Measurements from ENCODE around the gene CA11. TPM values are rescaled to one million over a fixed set of nuclear protein-coding genes. Genes with fewer than 3 reads are reported as not detected.

Gene CA11
- total RNA-seq, 1 experiment from 2014 or later: 12.6 TPM

DNA sequence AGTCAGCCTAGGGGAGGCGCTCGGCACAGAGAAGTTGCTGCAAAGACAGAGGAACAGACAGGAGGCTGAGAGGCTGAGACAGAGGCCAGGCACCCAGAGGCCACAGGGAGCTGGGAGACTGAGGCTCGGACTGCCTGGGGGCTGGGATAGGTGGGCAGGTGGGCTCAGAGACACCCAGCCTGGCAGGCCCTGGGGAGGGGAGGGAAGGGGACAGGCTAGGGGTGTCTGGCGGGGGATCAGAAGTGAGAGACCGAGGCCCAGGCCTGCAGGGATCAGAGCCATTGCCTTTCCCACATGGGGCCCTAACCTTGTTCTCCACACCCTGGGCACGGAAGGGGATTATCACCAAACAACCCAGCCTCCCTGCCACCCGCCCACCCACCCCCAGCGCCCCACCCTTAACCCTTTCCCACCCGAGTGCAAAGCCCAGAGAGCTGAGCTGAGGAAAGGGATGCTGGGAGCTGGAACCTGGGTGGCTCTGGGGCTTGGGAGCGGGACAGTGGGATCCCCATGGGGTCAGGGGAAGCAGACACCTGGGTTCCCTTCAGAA is 25.5 kb upstream of the CA11 start:
- no peak overlapping the region for H3K4me3 ChIP-seq (ENCODE audit: low read depth in 2 of 2, low read length in 2 of 2)
- ChIA-PET CTCF (no interaction called here), POLR2A (no interaction called here)
- no peaks in the 10 kb centered on the region for H3K27me3 ChIP-seq (ENCODE audit: control insufficient read depth, insufficient read depth, low read length)
- ATAC-seq (no peak), DNase-seq (ENCODE audit: low read depth, low spot score) (no peak)
- BruUV-seq (replicated peaks): no TSS peak
- TF ChIP-seq, protein P1, sequence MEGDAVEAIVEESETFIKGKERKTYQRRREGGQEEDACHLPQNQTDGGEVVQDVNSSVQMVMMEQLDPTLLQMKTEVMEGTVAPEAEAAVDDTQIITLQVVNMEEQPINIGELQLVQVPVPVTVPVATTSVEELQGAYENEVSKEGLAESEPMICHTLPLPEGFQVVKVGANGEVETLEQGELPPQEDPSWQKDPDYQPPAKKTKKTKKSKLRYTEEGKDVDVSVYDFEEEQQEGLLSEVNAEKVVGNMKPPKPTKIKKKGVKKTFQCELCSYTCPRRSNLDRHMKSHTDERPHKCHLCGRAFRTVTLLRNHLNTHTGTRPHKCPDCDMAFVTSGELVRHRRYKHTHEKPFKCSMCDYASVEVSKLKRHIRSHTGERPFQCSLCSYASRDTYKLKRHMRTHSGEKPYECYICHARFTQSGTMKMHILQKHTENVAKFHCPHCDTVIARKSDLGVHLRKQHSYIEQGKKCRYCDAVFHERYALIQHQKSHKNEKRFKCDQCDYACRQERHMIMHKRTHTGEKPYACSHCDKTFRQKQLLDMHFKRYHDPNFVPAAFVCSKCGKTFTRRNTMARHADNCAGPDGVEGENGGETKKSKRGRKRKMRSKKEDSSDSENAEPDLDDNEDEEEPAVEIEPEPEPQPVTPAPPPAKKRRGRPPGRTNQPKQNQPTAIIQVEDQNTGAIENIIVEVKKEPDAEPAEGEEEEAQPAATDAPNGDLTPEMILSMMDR (IDR thresholded peaks at IDR 0.05): no peak
- no peak for TF ChIP-seq POLR2AphosphoS5 (IDR thresholded peaks at IDR 0.05; ENCODE audit: low read depth, low read length)
- TF ChIP-seq, protein P2, sequence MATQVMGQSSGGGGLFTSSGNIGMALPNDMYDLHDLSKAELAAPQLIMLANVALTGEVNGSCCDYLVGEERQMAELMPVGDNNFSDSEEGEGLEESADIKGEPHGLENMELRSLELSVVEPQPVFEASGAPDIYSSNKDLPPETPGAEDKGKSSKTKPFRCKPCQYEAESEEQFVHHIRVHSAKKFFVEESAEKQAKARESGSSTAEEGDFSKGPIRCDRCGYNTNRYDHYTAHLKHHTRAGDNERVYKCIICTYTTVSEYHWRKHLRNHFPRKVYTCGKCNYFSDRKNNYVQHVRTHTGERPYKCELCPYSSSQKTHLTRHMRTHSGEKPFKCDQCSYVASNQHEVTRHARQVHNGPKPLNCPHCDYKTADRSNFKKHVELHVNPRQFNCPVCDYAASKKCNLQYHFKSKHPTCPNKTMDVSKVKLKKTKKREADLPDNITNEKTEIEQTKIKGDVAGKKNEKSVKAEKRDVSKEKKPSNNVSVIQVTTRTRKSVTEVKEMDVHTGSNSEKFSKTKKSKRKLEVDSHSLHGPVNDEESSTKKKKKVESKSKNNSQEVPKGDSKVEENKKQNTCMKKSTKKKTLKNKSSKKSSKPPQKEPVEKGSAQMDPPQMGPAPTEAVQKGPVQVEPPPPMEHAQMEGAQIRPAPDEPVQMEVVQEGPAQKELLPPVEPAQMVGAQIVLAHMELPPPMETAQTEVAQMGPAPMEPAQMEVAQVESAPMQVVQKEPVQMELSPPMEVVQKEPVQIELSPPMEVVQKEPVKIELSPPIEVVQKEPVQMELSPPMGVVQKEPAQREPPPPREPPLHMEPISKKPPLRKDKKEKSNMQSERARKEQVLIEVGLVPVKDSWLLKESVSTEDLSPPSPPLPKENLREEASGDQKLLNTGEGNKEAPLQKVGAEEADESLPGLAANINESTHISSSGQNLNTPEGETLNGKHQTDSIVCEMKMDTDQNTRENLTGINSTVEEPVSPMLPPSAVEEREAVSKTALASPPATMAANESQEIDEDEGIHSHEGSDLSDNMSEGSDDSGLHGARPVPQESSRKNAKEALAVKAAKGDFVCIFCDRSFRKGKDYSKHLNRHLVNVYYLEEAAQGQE (IDR thresholded peaks at IDR 0.05; ENCODE audit: insufficient read depth in 1 of 2, low read depth in 2 of 2, low read length in 1 of 2): no peak
- no peak for TF ChIP-seq SIN3A (IDR thresholded peaks at IDR 0.05; ENCODE audit: borderline replicate concordance, insufficient read depth, low read depth, low read length)
- no peak for TF ChIP-seq TCF7L2 (IDR thresholded peaks at IDR 0.05; ENCODE audit: low read depth, low read length)
- intact Hi-C loops (cut with micrococcal nuclease; ENCODE audit: unreplicated experiment) (no loop called here), in situ Hi-C loops (cut with HindIII; ENCODE audit: low pct_unique_long_range_greater_than_20kb, low sequenced_read_pairs) (no loop called here)
- H3K4me1 ChIP-seq (ENCODE audit: control insufficient read depth, insufficient read depth, low read length): no peaks in the 10 kb centered on the region
- H3K27ac ChIP-seq (ENCODE audit: low read length): no peak overlapping the region
- no peaks in the 10 kb centered on the region for H3K36me3 ChIP-seq (ENCODE audit: control insufficient read depth, insufficient read depth, low read length)
- no peaks in the 10 kb centered on the region for H3K9me3 ChIP-seq (ENCODE audit: control insufficient read depth, insufficient read depth, low read depth, low read length)

DNA sequence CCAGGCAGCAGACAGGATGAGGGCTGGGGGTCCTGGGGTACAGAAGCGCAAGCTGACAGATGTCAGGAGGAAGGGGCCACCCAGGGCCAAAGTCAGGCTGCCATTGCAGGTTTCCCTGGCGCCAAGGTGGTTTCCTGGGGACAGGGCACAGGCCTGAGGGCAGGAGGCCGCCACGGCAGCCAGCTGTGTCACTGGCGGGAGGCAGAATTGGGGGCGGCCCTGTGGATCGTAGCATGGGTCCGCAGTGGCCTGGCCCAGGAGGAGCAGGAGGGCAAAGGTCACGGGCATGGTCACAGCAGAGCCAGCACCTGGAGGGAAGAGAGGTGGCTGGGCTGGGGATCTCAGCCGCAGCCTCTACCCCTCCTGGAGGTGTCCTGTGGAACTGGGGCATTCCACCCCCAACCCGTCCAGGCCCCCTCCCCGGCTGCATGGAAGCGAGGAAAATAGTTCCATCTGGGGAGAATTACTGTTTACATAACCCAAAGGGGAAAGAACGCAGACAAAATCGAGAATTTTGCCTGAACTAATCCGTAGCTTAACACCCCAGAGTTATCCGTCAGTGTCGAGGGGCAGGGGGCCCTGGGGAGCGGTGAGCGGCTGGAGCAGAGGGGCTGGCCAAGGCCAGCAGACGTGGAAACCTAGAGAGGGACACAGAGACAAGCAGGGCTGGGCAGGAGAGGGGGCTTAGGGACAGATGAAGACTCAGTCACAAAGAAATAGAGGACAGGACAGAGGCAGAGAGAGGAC is 24.9 kb upstream of the CA11 start:
- ATAC-seq: no peak
- Histone ChIP-seq H3K9me3 (ENCODE audit: control insufficient read depth, insufficient read depth, low read depth, low read length) (no peaks in the 10 kb centered on the region), H3K36me3 (ENCODE audit: control insufficient read depth, insufficient read depth, low read length) (no peaks in the 10 kb centered on the region), H3K4me1 (ENCODE audit: control insufficient read depth, insufficient read depth, low read length) (no peaks in the 10 kb centered on the region), H3K27me3 (ENCODE audit: control insufficient read depth, insufficient read depth, low read length) (no peaks in the 10 kb centered on the region), H3K27ac (ENCODE audit: low read length) (no peak overlapping the region), H3K4me3 (ENCODE audit: low read depth in 2 of 2, low read length in 2 of 2) (no peak overlapping the region)
- no peak for TF ChIP-seq POLR2AphosphoS5 (IDR thresholded peaks at IDR 0.05; ENCODE audit: low read depth, low read length)
- no peak for TF ChIP-seq SIN3A (IDR thresholded peaks at IDR 0.05; ENCODE audit: borderline replicate concordance, insufficient read depth, low read depth, low read length)
- TF ChIP-seq, protein P1 (IDR thresholded peaks at IDR 0.05): no peak
- TF ChIP-seq TCF7L2 (IDR thresholded peaks at IDR 0.05; ENCODE audit: low read depth, low read length): no peak
- TF ChIP-seq, protein P2 (IDR thresholded peaks at IDR 0.05; ENCODE audit: insufficient read depth in 1 of 2, low read depth in 2 of 2, low read length in 1 of 2): no peak
- CTCF ChIA-PET: no interaction called here
- in situ Hi-C loops (cut with HindIII; ENCODE audit: low pct_unique_long_range_greater_than_20kb, low sequenced_read_pairs) (no loop called here), intact Hi-C loops (cut with micrococcal nuclease; ENCODE audit: unreplicated experiment) (no loop called here)
- DNase-seq (ENCODE audit: low read depth, low spot score): no peak
- POLR2A ChIA-PET: no interaction called here
- BruUV-seq (replicated peaks): no TSS peak
